GM12878 (cell line): ENCODE data around the gene NHS. TPM values are rescaled to one million over a fixed set of nuclear protein-coding genes. Genes with fewer than 3 reads are reported as not detected.

Source experiments
- ATAC-seq: fragments of 200-7000 bp; cut with Tn5 transposase; 3 replicates; pipeline ENCODE4 v1.9.1; 2020; ENCODE audit warnings: mild to moderate bottlenecking, moderate library complexity
- BruUV-seq: library from RNA; stranded (reverse); fragments of 400-500 nt; replicated peaks from 2 replicates; lab custom pipeline; 2021; lab: Mats Ljungman, UMichigan
- CTCF ChIA-PET: fragments of 300-600 bp; sonication (Branson Sonifier 250); formaldehyde crosslinking; extraction: SDS; loops from one replicate; lab custom pipeline; 2021; ENCODE audit warnings: inconsistent platforms; lab: Yijun Ruan, JAX
- POLR2A ChIA-PET: fragments of 350-600 bp; formaldehyde crosslinking; extraction: SDS; loops from one replicate; lab custom pipeline; 2021; ENCODE audit warnings: inconsistent platforms; lab: Charles Lee
- RAD21 ChIA-PET: fragments of 300-600 bp; sonication (Branson Sonifier 250); formaldehyde crosslinking; loops from one replicate; lab custom pipeline; 2023; ENCODE audit warnings: antibody characterized with exemption; ENCODE audit not compliant: unreplicated experiment; lab: Charles Lee
- SMC1A ChIA-PET: fragments of 300-600 bp; sonication (Branson Sonifier 250); formaldehyde crosslinking; loops from one replicate; lab custom pipeline; 2023; ENCODE audit not compliant: unreplicated experiment, uncharacterized antibody; lab: Charles Lee
- DNase-seq: peaks from one replicate; pipeline ENCODE4 v3.0.0-alpha.2; 2011; ENCODE audit warnings: low read depth, low spot score
- FAIRE-seq: peaks from 3 replicates; lab custom pipeline; 2011; peaks lifted over from hg19 to GRCh38; lab: Jason Lieb, UNC
- H2AFZ ChIP-seq: 2 replicates; pipeline ENCODE4 v1.6.0; 2011; ENCODE audit warnings: low read depth, low read length, control low read depth; ENCODE audit not compliant: control insufficient read depth
- H3K27ac ChIP-seq: 2 replicates; pipeline ENCODE4 v1.5.1; 2011; ENCODE audit warnings: control low read depth; ENCODE audit not compliant: control insufficient read depth, insufficient read depth
- H3K27me3 ChIP-seq, 2 experiments: replicated peaks in 1 of 2; 2 replicates each; pipeline versions ENCODE4 v1.6.0 to v1.6.1; 2011; ENCODE audit warnings: low read length in 1 of 2; ENCODE audit not compliant: control insufficient read depth in 2 of 2, insufficient read depth in 2 of 2
- H3K36me3 ChIP-seq, 2 experiments: 2 replicates each; pipeline ENCODE4 v1.5.1; 2011; ENCODE audit warnings: low read length in 1 of 2; ENCODE audit not compliant: control insufficient read depth in 2 of 2, insufficient read depth in 2 of 2
- H3K4me1 ChIP-seq: 2 replicates; pipeline ENCODE4 v1.6.1; 2011; ENCODE audit warnings: mild to moderate bottlenecking, low read length, moderate library complexity, mixed read lengths; ENCODE audit not compliant: control insufficient read depth, insufficient read depth
- H3K4me2 ChIP-seq: 2 replicates; pipeline ENCODE4 v1.6.0; 2011; ENCODE audit warnings: control low read depth; ENCODE audit not compliant: control insufficient read depth, insufficient read depth
- H3K4me3 ChIP-seq: fragments of 200-600 bp; sonication (generic); 2 replicates; pipeline ENCODE4 v1.5.1; 2016
- H3K79me2 ChIP-seq: 2 replicates; pipeline ENCODE4 v1.6.0; 2011; ENCODE audit warnings: low read length; ENCODE audit not compliant: control insufficient read depth, insufficient read depth
- H3K9ac ChIP-seq: 2 replicates; pipeline ENCODE4 v1.8.0; 2011; ENCODE audit warnings: low read length, control low read depth, mixed read lengths; ENCODE audit not compliant: control insufficient read depth, insufficient read depth
- H3K9me3 ChIP-seq: replicated peaks from 3 replicates; pipeline ENCODE4 v1.5.1; 2011; ENCODE audit warnings: mild to moderate bottlenecking, low read length; ENCODE audit not compliant: control insufficient read depth, insufficient read depth
- H4K20me1 ChIP-seq: 2 replicates; pipeline ENCODE4 v1.6.0; 2011; ENCODE audit not compliant: control insufficient read depth, insufficient read depth
- CBFB ChIP-seq: IDR thresholded peaks from 2 replicates; pipeline ENCODE4 v1.6.1; 2016; ENCODE audit warnings: antibody characterized with exemption, low read depth
- EGR1 ChIP-seq, 2 experiments: IDR thresholded peaks; 1 replicate in 1 of 2; 2 replicates in 1 of 2; pipeline ENCODE4 v1.6.1; 2011 to 2012; ENCODE audit warnings: low read depth in 2 of 2, low read length in 2 of 2, borderline replicate concordance in 1 of 2, mild to moderate bottlenecking in 1 of 2, moderate library complexity in 1 of 2
- JUND ChIP-seq: IDR thresholded peaks from 2 replicates; pipeline ENCODE4 v1.6.1; 2012; ENCODE audit warnings: low read depth, mild to moderate bottlenecking, low read length, improper control_type of control experiment, moderate library complexity
- KDM1A ChIP-seq: fragments of 200-600 bp; sonication (generic); IDR thresholded peaks from 2 replicates; pipeline ENCODE4 v1.6.1; 2016; ENCODE audit warnings: borderline replicate concordance
- SMAD1 ChIP-seq: fragments of 450-650 bp; IDR thresholded peaks from 2 replicates; pipeline ENCODE4 v1.6.1; 2018; ENCODE audit warnings: mild to moderate bottlenecking, low read depth; ENCODE audit not compliant: partially characterized antibody
- SMC3 ChIP-seq: IDR thresholded peaks from 2 replicates; pipeline ENCODE4 v1.6.1; 2011; ENCODE audit warnings: low read length, improper control_type of control experiment, borderline replicate concordance
- YBX1 ChIP-seq: fragments of 450-650 bp; IDR thresholded peaks from 2 replicates; pipeline ENCODE4 v1.6.1; 2016; ENCODE audit warnings: antibody characterized with exemption
- WGBS: methylation state at CpG from one replicate; pipeline ENCODE4 v1.1.6; 2016; ENCODE audit warnings: low lambda C conversion rate; ENCODE audit not compliant: insufficient replicate concordance, insufficient coverage; ENCODE audit errors: missing lambda C conversion rate; 5-methylcytosine and 5-hydroxymethylcytosine counted together
- in situ Hi-C: fragments of 300-500 bp; cut with MboI; formaldehyde crosslinking; loops from 9 replicates; pipeline ENCODE4 v1.14.3; 2018; ENCODE audit warnings: mixed read lengths
- intact Hi-C: fragments of 100-400 bp; cut with micrococcal nuclease; formaldehyde crosslinking; loops from one replicate; pipeline ENCODE4 v1.14.2; 2022; ENCODE audit not compliant: unreplicated experiment
- polyA plus RNA-seq, 11 experiments: library from polyadenylated mRNA; depleted of rRNA in 4 of 11; unstranded in 6 of 11; stranded (reverse) in 5 of 11; fragments of >200 nt; fragmentation: Nextera tagmentation in 4 of 11; fragmentation: Illumina TruSeq in 1 of 11; extraction: Ambion mirVana in 4 of 11; extraction: Trizol in 1 of 11; gene quantifications; 1 replicate in 1 of 11; 2 replicates in 10 of 11; pipeline versions ENCODE4 v1.2.1 to v1.2.3, GENCODE V29; 2011 to 2016; ENCODE audit warnings: inconsistent platforms in 2 of 11, missing spikeins in 2 of 11, low read depth in 1 of 11
- total RNA-seq, 4 experiments: library from RNA; depleted of rRNA in 3 of 4; stranded (reverse); fragments of >200 nt in 3 of 4; fragmentation: Illumina TruSeq in 1 of 4; extraction: Trizol in 1 of 4; gene quantifications; 2 replicates each; pipeline versions ENCODE4 v1.2.1 to v1.2.3, GENCODE V29; 2013 to 2021
- TF ChIP-seq, protein P1 (sequence below): IDR thresholded peaks from 2 replicates; pipeline ENCODE4 v1.6.1; 2011; ENCODE audit warnings: mild to moderate bottlenecking, low read depth, low read length, moderate library complexity; ENCODE audit not compliant: insufficient replicate concordance

Gene NHS
- total and polyA plus RNA-seq, 10 of the 15 experiments (the other 5 are each of a cell fraction or from before 2014, with no cell fraction given) = under 0.01 to 0.07 (median 0.03) TPM; not detected in 7

DNA sequence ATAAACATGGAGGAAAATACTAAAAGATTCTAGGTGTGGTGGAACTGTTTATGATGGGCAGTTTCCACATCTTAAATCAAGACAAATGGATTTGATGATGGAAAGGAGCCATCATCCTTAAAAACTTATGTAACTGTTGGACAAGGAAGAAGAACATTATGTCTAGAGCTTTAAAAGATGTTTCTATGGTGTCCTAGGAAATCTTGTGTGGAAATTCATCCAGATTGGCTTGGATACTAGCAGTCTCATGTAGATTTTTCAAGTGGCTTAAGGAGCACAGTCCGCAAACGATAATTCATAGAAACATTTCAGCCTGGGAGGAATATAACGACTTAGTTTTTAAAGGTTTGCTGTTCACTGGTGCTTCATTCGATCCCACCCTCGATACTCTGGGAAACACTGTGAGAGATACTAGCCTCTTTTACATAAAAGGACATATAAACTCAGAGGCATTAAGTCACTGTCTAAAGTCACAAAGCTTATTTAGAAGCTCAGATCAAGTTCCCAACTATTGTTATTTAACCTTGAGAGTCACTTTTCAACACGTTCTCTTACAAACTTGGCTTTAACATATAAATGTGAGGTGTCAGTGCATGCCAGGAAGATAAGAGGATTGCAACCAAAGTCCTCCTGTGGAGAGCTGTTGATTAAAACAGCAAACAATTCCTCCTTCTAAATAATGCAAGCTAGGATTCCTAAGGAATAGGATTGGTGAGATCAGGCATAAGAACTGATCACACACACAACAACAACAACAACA is 226.6 kb downstream of the NHS start:
- Histone ChIP-seq H3K9me3 (no peaks in the 10 kb centered on the region; the same call in 2 of the 3 replicates), H3K4me3 (no peak overlapping the region), H3K27ac (no peak overlapping the region), H4K20me1 (no peaks in the 10 kb centered on the region), H3K9ac (no peak overlapping the region), H3K27me3 (no peaks in the 10 kb centered on the region; a peak in 1 of 4 replicates), H3K79me2 (no peaks in the 10 kb centered on the region), H3K4me1 (no peaks in the 10 kb centered on the region), H3K36me3 (no peaks in the 10 kb centered on the region), H3K4me2 (no peak overlapping the region), H2AFZ (no peak overlapping the region)
- TF ChIP-seq JUND (no peak), SMAD1 (no peak)
- ChIA-PET POLR2A (no interaction called here), RAD21 (no interaction called here), CTCF (no interaction called here), SMC1A (no interaction called here)
- no TSS peak for BruUV-seq
- 47% methylated on average over 6 of the region's 6 CpGs for WGBS
- in situ Hi-C loops = no loop called here
- ATAC-seq (no peak), DNase-seq (no peak), FAIRE-seq (no peak)
- intact Hi-C loops = no loop called here

DNA sequence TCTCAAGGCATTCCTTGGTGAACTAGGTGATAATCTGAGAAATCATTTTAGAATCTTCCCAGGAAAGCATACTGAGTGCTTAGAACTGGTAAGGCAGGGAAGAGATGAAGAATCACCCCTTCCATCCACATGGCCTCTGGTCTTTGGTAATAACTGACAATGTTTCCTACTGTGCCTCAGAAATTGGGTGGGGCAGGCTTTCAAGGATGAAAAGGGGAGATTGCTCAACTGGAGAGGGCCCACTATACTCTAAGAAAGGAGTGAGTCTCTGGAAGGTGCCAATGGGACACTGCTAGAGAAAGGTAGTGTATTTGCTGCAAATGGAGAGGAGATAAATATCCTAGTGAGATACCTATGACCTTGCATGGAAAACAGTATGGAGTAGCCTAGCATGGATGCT is 227.2 kb downstream of the NHS start:
- Histone ChIP-seq H3K4me1 (no peaks in the 10 kb centered on the region), H3K4me3 (no peak overlapping the region), H3K36me3 (no peaks in the 10 kb centered on the region), H4K20me1 (no peaks in the 10 kb centered on the region), H3K27me3 (no peaks in the 10 kb centered on the region; a peak in 1 of 4 replicates), H3K79me2 (no peaks in the 10 kb centered on the region), H3K9ac (no peak overlapping the region), H2AFZ (no peak overlapping the region), H3K27ac (no peak overlapping the region), H3K4me2 (no peak overlapping the region), H3K9me3 (no peaks in the 10 kb centered on the region)
- FAIRE-seq (no peak), ATAC-seq (no peak), DNase-seq (no peak)
- CTCF ChIA-PET = no interaction called here
- intact Hi-C loops = no loop called here
- SMC1A ChIA-PET = no interaction called here
- BruUV-seq = no TSS peak
- POLR2A ChIA-PET = interaction anchor here (0.5 kb wide), 1 partner anchor 915 kb away, joined by 4 read pairs; no protein-coding TSS in a partner anchor
- RAD21 ChIA-PET = no interaction called here
- in situ Hi-C loops = no loop called here
- TF ChIP-seq EGR1 (IDR thresholded peaks at IDR 0.05; ENCODE audit: borderline replicate concordance in 1 of 2, low read depth in 2 of 2, low read length in 2 of 2) (no peak), YBX1 (no peak), SMC3 (no peak), KDM1A (no peak), CBFB (no peak)
- TF ChIP-seq, protein P1, sequence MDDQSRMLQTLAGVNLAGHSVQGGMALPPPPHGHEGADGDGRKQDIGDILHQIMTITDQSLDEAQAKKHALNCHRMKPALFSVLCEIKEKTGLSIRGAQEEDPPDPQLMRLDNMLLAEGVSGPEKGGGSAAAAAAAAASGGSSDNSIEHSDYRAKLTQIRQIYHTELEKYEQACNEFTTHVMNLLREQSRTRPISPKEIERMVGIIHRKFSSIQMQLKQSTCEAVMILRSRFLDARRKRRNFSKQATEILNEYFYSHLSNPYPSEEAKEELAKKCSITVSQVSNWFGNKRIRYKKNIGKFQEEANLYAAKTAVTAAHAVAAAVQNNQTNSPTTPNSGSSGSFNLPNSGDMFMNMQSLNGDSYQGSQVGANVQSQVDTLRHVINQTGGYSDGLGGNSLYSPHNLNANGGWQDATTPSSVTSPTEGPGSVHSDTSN = no peak
